Chondrocyte (in vitro differentiated cells): Measurements from ENCODE around the gene PARN. TPM values are rescaled to one million over a fixed set of nuclear protein-coding genes. Genes with fewer than 3 reads are reported as not detected.

Source experiments
- DNase-seq: peaks from one replicate; pipeline ENCODE4 v3.0.0; 2021; ENCODE audit warnings: mixed read lengths, low spot score
- H3K27ac Mint-ChIP-seq: one replicate; pipeline ENCODE4 v1.8.0; 2021; ENCODE audit warnings: mild to moderate bottlenecking, moderate library complexity, mixed read lengths; ENCODE audit not compliant: unreplicated experiment
- H3K27me3 Mint-ChIP-seq: 2 replicates; pipeline ENCODE4 v1.8.0; 2021; ENCODE audit warnings: low read depth, mixed read lengths
- H3K36me3 Mint-ChIP-seq: 2 replicates; pipeline ENCODE4 v1.8.0; 2021; ENCODE audit warnings: low read depth, mixed read lengths
- H3K4me1 Mint-ChIP-seq: 2 replicates; pipeline ENCODE4 v1.8.0; 2021; ENCODE audit warnings: low read depth, mild to moderate bottlenecking, mixed read lengths
- H3K4me3 Mint-ChIP-seq: one replicate; pipeline ENCODE4 v1.8.0; 2021; ENCODE audit warnings: mild to moderate bottlenecking, moderate library complexity, mixed read lengths; ENCODE audit not compliant: unreplicated experiment
- H3K9me3 Mint-ChIP-seq: 2 replicates; pipeline ENCODE4 v1.8.0; 2021; ENCODE audit warnings: low read depth, mixed read lengths
- total RNA-seq: library from RNA; stranded (reverse); gene quantifications from 3 replicates; pipeline ENCODE4 v1.2.1, GENCODE V29; 2021
- TF ChIP-seq, protein P1 (sequence below): fragments of 200-600 bp; sonication (generic); IDR thresholded peaks from 2 replicates; pipeline ENCODE4 v1.5.0; 2021; ENCODE audit warnings: antibody characterized with exemption, mild to moderate bottlenecking, moderate library complexity

PARN gene
- total RNA-seq, 1 donor from 2014 or later = 24.1 TPM

GRCh38 chr16:14392960-14393359 lies 237.1 kb downstream of the PARN start:
- DNase-seq = no peak
- TF ChIP-seq, protein P1, sequence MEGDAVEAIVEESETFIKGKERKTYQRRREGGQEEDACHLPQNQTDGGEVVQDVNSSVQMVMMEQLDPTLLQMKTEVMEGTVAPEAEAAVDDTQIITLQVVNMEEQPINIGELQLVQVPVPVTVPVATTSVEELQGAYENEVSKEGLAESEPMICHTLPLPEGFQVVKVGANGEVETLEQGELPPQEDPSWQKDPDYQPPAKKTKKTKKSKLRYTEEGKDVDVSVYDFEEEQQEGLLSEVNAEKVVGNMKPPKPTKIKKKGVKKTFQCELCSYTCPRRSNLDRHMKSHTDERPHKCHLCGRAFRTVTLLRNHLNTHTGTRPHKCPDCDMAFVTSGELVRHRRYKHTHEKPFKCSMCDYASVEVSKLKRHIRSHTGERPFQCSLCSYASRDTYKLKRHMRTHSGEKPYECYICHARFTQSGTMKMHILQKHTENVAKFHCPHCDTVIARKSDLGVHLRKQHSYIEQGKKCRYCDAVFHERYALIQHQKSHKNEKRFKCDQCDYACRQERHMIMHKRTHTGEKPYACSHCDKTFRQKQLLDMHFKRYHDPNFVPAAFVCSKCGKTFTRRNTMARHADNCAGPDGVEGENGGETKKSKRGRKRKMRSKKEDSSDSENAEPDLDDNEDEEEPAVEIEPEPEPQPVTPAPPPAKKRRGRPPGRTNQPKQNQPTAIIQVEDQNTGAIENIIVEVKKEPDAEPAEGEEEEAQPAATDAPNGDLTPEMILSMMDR = no peak
- Mint-ChIP-seq H3K4me1 (peaks cover 7% of the 10 kb centered on the region), H3K4me3 (no peak overlapping the region), H3K27me3 (no peaks in the 10 kb centered on the region), H3K36me3 (no peaks in the 10 kb centered on the region), H3K27ac (no peak overlapping the region), H3K9me3 (no peaks in the 10 kb centered on the region)

GRCh38 chr16:14389359-14389758 lies 240.7 kb downstream of the PARN start:
- Mint-ChIP-seq H3K9me3 (peaks cover 3% of the 10 kb centered on the region), H3K27ac (no peak overlapping the region), H3K27me3 (no peaks in the 10 kb centered on the region), H3K36me3 (no peaks in the 10 kb centered on the region), H3K4me3 (no peak overlapping the region), H3K4me1 (no peaks in the 10 kb centered on the region)
- TF ChIP-seq, protein P1 = no peak
- DNase-seq = no peak

GRCh38 chr16:14388243-14388642 lies 241.8 kb downstream of the PARN start:
- DNase-seq = no peak
- no peaks in the 10 kb centered on the region for H3K4me1 Mint-ChIP-seq
- no peaks in the 10 kb centered on the region for H3K36me3 Mint-ChIP-seq
- peaks cover 3% of the 10 kb centered on the region for H3K9me3 Mint-ChIP-seq
- no peak overlapping the region for H3K27ac Mint-ChIP-seq
- H3K27me3 Mint-ChIP-seq = no peaks in the 10 kb centered on the region
- TF ChIP-seq, protein P1 = no peak
- H3K4me3 Mint-ChIP-seq = no peak overlapping the region

DNA sequence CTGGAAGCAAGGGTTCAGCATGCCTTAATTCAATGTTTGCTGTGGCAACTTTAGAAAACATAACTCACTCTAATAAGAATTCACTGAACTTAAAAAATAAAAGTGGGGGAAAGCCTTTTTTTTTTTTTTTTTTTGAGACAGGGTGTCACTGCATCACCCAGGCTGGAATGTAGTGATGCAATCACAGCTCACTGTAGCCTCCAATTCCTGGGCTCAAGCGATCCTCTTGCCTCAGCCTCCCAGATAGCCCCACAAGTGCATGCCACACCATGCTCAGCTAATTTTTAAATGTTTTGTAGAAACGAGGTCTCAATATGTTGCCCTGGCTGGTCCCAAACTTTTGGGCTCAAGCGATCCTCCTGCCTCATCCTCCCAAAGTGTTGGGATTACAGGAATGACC lies 243.9 kb downstream of the PARN start:
- no peak overlapping the region for H3K27ac Mint-ChIP-seq

More for the DNA sequence above, 243.9 kb downstream of the PARN start:
- peaks cover 3% of the 10 kb centered on the region for H3K9me3 Mint-ChIP-seq
- TF ChIP-seq, protein P1 = no peak
- H3K4me3 Mint-ChIP-seq = no peak overlapping the region
- no peaks in the 10 kb centered on the region for H3K4me1 Mint-ChIP-seq
- H3K27me3 Mint-ChIP-seq = no peaks in the 10 kb centered on the region
- no peaks in the 10 kb centered on the region for H3K36me3 Mint-ChIP-seq
- DNase-seq = no peak

Other genes starting within 250 kb of the PARN start
- 54.7 to 74.4 TPM (median 67.7 TPM) in 3 replicates for gene BFAR, start 2.7 kb upstream of the PARN start, total RNA-seq
- not detected in 3 replicates for gene PLA2G10, start 64.0 kb upstream of the PARN start, total RNA-seq
- 3.3 TPM in 1 of 3 replicates, not detected in the others for gene NPIPA3, start 73.2 kb upstream of the PARN start, total RNA-seq
- gene NPIPA2, start 112.3 kb upstream of the PARN start, total RNA-seq = 7.6 to 13.0 TPM (median 11.5 TPM) in 3 replicates
- 140 to 150 TPM (median 143 TPM) in 3 replicates for gene NOMO1, start 203.5 kb upstream of the PARN start, total RNA-seq